Daoy (cell line): ENCODE measurements around the gene DAPK2. TPM values are rescaled to one million over a fixed set of nuclear protein-coding genes. Genes with fewer than 3 reads are reported as not detected.

Experiments used
- DNase-seq: peaks from one replicate; pipeline ENCODE4 v3.0.0-alpha.2; 2015; ENCODE audit warnings: low read depth
- total RNA-seq: library from RNA; depleted of rRNA; stranded (reverse); fragments of >200 nt; shearing (Covaris generic); gene quantifications from 2 replicates; pipeline ENCODE4 v1.2.3, GENCODE V29; 2014

Gene DAPK2
- total RNA-seq, 1 experiment from 2014 or later: 1.9 TPM

DNA sequence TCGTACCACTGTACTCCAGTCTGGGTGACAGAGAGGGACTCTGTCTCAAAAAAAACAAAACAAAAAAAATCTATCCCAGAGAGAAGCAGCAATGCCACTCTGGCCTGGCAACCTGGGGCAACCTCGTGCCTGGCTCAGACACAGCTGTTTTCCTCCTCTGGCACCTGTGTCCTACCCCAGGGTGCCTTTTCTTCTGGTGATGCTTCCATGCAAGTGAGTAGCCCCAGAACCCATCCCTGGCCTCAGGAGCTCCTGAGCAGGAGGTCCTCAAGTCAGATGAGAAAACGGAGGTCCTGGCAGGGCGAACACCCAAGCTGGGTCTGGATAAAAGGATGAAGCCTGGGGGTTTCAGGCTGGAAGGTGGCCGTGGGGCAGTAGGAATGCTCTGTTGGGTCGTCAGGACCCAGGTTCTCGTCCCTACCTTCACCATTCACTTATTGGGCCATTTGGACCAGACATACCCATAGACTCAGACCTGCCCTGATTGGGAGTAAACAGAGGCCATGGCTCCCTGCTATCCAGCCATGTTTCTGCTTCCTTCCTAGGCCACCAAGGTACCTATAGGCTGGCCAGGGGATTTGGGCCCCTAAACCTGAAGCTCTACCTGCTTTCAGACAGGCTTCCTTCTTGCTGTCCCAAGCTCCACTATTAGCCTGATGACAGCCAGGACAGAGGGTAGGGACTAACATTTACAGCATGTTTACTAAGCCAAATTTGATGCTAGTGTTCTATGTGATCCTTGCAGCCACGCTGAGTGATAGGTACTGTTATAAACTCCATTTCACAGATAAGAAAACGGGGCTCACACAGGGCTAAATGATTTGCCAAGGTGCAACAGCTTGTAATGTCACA is 102.2 kb downstream of the DAPK2 start:
- no peak for DNase-seq

DNA sequence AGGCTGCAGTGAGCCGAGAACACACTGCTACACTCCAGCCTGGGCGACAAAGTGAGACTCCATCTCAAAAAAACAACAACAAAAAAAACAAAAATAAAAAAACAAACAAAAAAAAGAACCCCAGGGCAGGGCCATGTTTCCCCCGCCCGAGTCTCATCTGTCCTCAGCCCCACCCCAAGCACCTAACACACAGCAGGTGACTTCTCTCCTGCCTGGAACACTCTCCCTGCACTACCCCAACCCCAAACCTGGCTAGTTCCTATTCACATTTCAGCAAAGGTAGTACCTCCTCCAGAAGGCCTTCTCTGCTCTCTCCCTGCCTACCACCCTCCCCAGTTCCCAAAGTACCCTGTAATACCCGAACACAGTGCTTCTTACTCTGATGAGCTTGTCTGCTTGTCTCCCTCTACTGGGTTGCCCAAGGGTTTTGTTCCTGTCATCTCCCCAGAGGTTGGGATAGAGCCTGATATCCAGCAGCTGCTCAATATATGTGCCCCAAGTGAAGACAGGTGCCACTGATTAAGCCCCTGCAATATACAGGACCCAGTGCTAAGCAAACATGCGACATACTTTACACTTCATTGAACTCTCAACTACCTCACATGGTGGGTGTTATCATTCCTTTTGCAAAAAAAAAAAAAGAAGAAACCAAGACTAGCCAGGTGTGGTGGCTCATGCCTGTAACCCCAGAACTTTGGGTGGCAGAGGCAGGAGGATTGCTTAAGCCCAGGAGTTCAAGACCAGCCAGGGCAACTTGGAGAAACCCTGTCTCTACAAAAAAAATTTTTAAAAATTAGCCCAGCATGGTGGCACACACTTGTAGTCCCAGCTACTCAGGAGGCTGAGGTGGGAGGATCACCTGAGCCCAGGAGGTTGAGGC is 103.6 kb downstream of the DAPK2 start:
- DNase-seq: no peak

DNA sequence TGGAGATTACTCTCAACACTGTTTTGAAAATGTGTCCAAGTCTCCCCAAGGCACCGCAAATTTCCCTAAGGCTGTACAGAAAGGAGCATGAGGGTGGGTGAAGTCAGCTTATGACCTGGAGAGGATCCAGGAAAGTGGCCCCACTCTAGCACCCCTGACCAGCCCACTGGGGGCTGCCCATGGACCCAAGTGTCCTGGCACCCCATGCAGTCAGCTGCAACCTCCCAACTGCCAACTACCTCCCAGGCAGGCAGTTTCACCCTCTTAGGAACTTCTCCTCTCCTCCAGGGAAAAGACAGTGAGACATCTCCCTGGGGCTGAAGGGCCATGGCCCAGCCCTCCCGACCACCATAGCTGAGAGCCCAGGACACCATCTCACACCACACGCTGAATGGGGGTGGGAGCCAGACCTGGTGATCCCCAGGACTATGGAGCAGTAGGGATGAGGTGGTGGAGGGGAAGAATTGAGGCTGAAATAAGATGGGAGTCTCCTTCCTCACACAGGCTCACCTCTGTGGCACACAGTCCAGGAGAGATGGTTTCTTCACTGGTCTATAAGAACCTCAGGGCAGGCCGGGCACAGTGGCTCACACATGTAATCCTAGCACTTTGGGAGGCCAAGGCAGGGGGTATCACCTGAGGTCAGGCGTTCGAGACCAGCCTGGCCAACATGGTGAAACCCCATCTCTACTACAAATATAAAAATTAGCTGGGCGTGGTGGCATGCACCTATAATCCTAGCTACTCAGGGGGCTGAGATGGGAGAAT is 104.4 kb downstream of the DAPK2 start:
- DNase-seq: no peak

DNA sequence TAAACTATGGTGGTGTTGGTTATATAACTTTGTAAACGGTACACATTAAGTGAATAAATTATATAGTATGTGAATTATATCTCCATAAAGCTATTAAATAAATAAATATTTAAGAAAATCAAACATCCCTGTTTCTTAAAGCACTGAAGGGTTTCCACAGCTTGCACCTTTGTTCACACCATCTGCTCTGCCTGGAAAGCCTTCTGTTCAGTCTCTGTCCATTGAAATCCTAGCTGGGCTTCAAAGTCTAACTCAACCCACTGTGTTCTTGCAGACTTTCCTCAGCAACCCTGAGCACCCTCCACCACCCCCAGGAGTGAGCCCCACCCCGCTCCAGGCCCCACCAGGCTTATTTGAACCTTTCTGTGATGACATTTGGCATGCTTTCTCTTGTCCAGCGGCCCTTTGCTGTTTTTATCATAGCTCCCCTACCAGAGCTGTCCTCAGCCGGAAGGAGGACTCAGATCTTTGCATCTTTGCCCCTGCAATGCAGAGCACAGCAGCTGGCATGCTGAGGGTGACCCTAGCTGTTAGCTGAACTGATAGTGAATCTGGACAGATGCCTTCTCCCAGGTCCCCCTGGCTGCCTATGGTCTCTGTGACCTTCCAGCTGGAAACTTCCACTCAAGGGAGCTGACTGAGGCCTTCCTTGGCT is 105.2 kb downstream of the DAPK2 start:
- no peak for DNase-seq

DNA sequence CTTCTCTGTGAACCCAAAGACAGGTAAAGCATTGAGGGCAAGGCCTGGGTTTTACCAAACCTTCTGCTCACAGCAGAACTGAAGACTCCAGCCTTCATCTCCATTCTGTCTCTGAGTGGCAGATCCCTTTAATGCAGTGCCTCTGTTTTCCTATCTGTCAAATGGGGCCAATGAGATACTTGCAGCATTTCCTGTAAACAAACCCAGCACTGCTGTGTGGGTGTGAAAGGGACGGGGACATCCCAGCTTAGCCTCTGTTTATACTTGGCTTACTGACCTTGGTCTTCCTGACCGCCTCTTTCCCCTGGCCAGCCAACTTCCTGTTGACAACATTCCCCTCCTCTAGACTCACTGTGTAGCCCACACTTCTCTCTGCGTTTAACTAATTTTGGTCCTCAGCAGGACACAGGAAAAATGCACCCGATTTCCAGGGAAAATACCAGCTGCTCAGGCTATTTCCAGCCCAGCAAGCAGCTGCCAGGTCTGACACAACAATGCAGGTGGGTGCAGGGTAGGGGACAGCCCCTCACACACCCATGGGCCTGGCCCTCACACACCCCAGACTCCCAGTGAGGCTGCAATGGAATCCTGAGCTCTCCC is 106.7 kb downstream of the DAPK2 start:
- peak; percentile 55 for DNase-seq

DNA sequence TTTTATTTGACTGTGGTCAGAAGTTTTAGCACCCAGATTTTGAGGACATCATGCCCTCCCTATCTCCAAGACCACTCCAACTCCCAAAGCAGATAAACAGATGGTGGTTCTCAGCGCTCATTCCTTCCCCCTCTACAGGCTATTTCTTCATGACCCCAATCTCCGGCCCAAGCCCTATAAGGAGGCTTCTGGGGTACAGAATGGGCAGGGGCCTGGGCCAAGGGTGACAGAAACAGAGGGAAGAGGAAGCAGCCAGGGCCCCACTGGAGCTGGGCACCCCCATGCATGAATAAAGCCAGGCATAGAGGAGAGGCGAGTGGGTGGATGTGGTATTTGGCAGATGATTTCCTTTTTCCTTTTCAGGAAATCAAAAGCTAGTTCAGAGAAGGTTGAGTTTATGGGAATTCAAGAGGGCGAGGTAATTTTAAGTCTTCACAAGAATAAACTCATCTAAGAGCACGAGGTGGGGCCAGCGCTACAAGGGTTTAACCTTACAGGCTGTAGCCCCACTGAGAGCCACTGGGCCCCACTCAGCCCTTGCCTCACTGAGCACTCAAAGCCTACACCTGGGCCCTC is 107.7 kb downstream of the DAPK2 start:
- DNase-seq: no peak

DNA sequence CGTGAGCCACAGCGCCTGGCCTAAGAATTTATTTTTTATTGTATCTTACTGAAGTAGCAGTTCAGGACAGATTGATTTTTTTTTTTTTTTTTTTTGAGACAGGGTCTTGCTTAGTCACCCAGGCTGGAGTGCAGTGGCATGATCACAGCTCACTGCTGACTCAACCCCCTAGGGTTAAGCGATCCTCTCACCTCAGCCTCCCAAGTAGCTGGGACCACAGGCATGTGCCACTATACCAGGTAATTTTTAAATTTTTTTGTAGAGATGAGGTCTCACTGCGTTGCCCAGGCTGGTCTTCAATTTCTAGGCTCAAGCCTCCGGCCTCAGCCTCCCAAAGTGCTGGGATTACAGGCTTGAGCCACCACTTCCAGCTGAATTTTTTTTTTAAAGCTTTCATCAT is 112.8 kb downstream of the DAPK2 start:
- peak; percentile 87 for DNase-seq

DNA sequence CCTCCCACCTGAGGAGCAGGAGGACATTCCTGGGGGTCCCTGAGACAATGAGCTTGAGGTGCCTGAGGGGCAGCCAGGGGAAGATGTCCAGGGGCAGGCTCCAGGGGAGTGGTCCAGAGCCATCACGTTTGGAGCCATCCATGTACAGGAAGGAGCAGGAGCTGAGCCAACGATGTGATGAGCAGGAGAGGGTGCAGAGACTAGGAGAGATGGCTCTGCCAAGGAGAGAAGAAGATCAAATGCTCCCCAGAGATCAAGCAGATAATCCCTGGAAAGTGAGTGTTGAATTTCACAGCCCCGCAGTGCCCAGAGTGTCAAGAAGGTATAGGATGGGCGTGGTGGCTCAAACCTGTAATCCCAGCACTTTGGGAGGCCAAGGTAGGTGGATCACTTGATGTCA is 114.7 kb downstream of the DAPK2 start:
- DNase-seq: no peak

DNA sequence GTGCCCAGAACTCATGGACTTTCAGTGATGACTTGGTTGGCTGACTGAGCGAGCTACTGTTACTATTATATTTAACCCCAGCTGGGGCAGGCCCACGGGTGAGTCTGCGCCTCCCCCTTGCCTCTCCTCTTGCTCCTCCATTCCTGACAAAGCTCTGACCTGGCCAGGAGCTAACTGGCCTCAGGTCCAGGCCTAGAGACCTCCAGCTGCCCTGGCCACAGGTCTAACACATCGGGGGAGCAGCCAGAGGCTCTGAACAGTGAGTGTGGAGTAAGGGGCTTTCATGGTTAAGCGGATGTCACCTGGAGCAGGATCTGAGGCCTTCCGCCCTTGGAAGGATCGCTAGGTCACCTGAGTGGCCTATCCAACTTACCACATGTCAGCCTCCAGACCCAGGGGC is 116.3 kb downstream of the DAPK2 start:
- DNase-seq: no peak

DNA sequence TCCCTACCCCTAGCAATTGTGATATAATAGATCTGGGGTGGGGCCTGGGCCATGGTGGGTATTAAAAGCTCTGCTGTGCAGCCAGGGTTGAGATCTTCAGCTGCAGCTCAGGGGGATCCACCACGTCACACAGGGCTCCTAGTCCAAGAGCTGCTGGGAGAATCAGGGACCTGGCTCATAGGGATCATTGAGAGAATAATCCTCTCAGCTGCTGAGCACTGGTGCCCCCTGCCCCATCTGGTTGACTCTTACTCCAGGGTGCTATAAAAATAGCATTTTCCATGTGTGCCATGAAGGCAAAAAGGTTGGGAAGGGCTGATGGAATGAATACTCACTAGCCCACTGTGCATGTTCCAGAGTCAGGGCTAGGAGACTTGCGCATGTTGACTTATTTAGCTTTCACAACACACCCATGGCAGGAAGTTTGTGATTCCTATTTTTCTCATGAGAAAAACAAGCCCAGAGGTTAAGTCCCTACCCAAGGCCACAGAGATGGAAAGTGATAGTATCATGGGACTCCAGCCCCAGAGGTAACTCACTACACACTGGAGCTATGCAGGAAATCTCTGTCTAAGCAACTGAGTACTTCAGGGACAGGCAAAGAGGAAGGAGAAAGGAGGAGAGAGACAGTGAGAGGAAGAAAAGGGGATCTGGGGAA is 118.0 kb downstream of the DAPK2 start:
- no peak for DNase-seq

DNA sequence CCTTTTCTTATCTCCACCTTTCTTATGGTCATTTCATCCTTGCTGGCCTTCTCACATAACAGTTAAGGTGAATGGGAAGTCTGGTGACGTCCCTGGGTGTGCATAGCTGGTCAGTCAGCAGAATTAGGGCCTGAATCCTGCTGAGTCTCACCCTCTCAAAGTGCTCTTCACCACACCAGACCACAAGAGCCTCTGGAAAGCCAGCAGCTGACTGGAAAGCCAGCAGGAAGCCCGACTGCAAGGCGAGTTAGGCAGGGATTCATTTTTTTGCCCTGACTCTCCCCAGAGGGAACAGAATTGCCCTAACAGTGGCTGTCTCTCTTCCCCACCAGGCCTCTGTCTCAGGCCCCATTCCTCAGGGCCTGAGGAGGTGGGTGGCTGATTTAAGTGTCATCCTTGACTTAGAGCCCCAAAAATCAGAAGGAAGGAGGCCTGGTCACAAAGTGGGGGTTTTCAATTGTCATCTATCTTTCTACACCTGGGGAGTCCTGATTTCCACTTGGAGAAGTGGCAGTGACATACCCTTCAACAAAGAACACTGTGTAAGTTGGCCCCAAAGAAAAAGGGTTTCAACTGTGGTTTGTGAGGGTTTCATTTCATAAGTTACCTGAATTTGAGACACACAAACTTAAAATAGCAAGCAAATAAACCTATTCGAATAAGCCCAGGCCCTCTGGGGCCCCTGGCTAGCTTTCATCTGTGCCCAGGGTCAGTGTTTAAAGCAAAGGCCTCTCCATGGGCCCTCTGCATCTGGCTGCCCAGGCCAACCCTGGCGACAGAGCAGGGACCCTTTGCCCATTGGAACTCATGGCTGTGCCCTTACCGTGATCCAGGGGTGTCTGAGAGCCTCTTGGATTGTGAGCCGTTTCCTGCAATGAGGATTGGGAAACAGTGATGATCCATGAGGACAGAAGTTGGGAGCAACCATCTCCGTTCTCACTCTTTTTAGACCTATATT is 122.0 kb downstream of the DAPK2 start:
- no peak for DNase-seq

DNA sequence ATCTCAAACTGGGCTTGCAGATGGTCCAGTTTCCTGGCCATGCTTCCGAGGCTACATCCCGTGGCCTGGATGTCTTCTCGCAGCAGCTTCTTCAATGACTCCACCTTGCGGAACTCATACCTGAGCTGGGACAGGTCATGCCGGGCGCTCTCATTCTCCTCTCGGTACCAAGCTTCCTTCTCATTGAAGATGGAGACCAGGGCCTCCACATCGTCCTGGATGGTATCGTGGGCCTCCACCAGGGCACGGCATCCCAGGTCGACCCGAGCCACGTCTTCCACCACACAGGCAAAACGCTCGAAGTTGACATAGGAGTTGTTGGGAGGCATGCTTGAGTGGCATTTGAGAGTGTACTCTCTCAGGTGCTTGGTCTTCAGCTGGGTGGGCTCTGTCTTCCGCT is 123.4 kb downstream of the DAPK2 start:
- DNase-seq: no peak

DNA sequence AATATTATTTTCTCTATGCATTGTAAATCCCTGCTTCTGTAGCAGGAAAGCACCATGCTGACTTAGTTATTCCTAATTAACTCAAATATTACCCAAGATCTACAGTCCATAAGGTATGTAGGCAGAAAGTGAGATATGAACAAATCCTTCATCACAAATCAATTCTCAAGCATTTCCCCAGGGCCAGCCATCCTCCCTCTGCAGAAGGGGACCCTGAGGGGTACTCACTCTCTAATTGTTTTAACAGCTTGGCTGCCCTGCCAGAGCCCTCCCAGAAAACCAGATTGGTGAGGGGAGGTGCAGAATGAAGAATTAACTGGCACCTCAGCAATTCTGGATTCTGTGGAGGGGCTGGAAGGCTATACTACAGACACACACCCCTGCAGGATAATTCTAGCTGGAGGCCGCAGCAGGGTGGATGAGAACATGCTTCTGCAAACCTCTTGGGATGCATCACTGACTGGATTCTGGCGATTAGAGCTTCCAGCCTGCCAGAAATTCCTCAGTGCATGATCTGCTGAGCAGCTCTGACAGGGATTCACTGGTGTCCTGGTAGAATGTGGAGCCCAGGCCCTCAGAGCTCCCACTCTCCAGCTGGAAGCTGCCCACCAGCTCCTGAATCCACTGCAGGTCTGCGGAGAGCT is 123.9 kb downstream of the DAPK2 start:
- DNase-seq: no peak

DNA sequence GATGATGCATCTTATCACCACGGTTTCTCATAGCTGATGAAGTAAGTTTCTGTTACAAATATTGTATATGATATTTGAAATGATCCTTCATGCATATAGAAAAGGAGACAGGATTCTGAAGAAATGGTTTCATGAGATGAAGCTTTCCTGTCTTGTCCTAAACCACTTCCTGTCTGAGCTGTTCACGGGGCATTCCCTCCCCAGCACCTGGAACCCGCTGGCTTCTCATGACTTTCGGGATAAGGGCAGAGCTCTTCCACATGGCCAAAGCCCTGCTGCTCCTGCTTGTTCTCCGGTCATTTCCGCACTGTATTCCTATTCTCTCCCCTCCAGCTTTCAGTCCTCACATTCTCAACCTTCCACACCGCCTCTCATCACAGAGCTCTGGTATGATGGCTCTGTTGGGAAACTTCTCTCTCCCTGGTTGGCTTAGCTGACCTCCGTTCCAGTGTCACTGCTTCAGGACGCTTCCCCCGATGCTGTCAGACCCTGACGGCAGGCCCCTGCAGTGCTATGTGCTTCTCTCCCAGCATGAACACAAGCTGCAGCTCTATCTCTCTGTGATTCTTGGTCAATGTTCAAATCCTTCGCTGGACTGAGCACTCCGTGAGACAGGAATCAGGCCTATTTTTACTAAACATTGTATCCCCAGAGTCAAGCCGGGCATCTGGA is 125.6 kb downstream of the DAPK2 start:
- no peak for DNase-seq

DNA sequence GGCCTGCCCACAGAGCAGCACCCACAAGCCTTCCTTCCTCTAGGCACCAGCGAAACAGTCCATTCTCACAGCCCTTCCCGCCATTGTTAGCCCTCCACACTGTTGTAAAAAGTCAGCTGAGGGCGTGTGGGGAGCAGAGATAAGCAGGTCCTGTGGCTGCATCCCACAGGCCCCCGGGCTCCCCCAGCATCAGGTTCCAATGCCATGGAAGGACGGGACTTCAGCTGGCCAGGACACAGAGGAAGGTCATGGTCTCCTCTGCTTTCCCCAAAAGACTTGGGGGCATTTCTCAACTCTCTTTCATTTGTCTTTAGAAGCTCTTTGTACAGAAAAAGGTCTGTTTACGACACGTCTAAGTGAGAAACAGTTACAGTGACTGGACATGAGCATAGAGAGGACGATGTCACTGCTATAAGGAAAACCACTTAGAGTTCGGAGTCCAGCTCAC is 127.4 kb downstream of the DAPK2 start:
- DNase-seq: no peak

DNA sequence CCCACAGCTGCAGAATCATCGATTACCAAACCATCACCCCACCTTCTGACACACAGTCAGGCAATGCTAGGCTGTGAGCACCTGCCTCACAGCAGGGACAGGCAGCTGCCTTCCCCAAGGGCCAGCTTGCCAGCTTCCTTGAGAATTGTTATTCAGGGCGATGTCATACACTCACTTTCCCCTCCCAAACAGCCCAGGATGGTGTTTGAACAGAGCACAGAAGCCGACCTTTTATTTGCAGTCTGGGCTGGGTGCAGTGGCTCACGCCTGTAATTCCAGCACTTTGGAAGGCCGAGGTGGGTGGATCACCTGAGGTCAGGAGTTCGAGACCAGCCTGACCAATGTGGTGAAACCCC is 128.0 kb downstream of the DAPK2 start:
- DNase-seq: no peak

DNA sequence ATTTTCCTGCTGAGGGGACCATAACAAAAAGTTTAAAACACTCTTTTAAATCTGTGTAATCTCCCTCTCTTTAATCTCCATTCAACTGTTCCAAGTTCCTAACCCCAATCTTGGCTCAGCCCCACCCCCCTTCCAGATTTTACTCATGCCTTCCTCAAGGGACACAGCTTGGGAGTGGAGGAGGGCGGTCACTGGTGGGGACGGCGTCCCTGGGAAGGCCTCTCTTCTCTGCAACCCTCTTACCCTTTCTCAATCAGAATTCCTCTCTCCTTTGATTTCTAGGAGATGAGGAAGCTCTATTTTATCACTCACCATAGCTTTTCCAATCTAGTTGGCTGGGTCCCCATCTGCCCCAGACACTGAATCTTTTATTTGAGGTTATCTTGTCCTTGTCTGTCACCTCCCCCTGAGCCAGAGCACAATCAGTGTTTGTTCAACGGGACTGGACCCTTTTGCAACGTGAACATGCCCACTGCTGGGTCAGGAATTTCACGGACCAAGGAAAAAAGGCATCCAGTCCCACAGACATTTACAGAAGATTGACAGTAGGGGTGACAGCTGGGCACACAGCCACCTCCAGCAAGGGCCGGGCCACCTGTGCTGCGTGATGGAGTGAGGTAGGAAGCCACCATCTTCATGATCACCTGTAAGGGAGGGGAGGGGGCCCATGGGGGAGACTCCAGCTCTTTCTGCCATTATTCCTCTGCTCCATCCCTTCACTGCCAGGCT is 128.5 kb downstream of the DAPK2 start:
- DNase-seq: no peak
